Endothelial cell (in vitro differentiated cells): ENCODE measurements around the gene ZBTB8OS. TPM values are rescaled to one million over a fixed set of nuclear protein-coding genes. Genes with fewer than 3 reads are reported as not detected.
A peak's percentile ranks its signal among the peaks of the same experiment; 100 is the strongest.

Experiments
- DNase-seq: peaks from one replicate; pipeline ENCODE4 v3.0.0; 2021; ENCODE audit warnings: low spot score
- H3K27ac Mint-ChIP-seq: one replicate; pipeline ENCODE4 v1.8.0; 2021; ENCODE audit warnings: mixed read lengths, inconsistent platforms; ENCODE audit not compliant: unreplicated experiment
- H3K27me3 Mint-ChIP-seq: one replicate; pipeline ENCODE4 v1.8.0; 2021; ENCODE audit warnings: mild to moderate bottlenecking, moderate library complexity, mixed read lengths, inconsistent platforms; ENCODE audit not compliant: unreplicated experiment
- H3K36me3 Mint-ChIP-seq: one replicate; pipeline ENCODE4 v1.8.0; 2021; ENCODE audit warnings: mild to moderate bottlenecking, low read depth, mixed read lengths, inconsistent platforms; ENCODE audit not compliant: unreplicated experiment
- H3K4me1 Mint-ChIP-seq: one replicate; pipeline ENCODE4 v1.8.0; 2021; ENCODE audit warnings: mild to moderate bottlenecking, mixed read lengths, inconsistent platforms; ENCODE audit not compliant: unreplicated experiment
- H3K4me3 Mint-ChIP-seq: one replicate; pipeline ENCODE4 v1.8.0; 2021; ENCODE audit warnings: mild to moderate bottlenecking, mixed read lengths, inconsistent platforms; ENCODE audit not compliant: unreplicated experiment
- H3K9me3 Mint-ChIP-seq: one replicate; pipeline ENCODE4 v1.8.0; 2021; ENCODE audit warnings: mixed read lengths, inconsistent platforms; ENCODE audit not compliant: unreplicated experiment
- total RNA-seq: library from RNA; stranded (reverse); fragmentation: NEBNext Ultra II Directional; extraction: Animal tissue kit (Norgen Biotek cat#: 25700); gene quantifications from one replicate; pipeline ENCODE4 v1.2.1, GENCODE V29; 2021; ENCODE audit not compliant: unreplicated experiment
- TF ChIP-seq, protein P1 (sequence below): fragments of 200-600 bp; sonication (generic); IDR thresholded peaks from one replicate; pipeline ENCODE4 v1.5.0; 2021; ENCODE audit warnings: antibody characterized with exemption; ENCODE audit not compliant: unreplicated experiment

ZBTB8OS gene
- total RNA-seq, 1 donor from 2014 or later, result 30.2 TPM

DNA sequence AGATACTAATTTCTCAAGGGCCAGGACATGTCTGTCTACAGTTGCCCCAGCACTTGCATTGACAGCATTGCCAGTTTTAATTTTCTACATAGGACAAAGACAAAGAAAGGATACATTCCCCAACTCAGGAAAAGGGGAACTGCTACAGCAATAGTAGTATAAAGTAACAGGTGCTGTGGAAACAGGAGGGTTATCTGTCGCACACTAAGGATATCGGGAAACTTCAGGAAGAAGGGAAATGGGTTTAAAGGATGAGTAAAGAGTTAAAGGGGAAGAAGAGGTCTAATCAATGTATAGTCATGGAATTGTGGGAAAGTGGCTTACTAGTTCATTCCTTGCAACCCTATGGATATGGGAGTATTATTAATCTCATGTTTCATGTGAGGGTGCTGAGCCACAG is 36.0 kb upstream of the ZBTB8OS start:
- H3K27me3 Mint-ChIP-seq, result peaks cover 2% of the 10 kb centered on the region

DNA sequence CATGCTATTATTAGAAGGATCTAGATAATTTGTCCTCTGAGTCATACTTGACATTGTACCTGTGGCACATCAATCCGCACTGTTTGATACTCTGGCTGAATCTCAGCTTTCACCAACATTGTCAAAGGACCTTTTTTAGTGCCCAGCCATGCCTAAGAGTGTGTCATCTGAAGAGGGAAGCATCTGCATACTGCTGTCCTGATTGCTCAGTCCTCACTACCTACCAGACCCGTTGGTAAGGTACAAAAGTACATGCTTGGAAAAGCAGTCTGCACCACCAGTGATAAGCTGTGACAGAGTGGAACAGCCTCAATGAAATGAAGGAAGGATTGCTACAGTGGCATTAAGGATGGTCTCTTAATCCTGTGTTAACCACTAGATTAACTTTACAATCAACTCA is 35.1 kb upstream of the ZBTB8OS start:
- H3K4me3 Mint-ChIP-seq, result no peak overlapping the region
- DNase-seq, result no peak
- no peaks in the 10 kb centered on the region for H3K9me3 Mint-ChIP-seq
- peaks cover 16% of the 10 kb centered on the region for H3K4me1 Mint-ChIP-seq
- H3K27me3 Mint-ChIP-seq, result peaks cover 2% of the 10 kb centered on the region
- TF ChIP-seq, protein P1, sequence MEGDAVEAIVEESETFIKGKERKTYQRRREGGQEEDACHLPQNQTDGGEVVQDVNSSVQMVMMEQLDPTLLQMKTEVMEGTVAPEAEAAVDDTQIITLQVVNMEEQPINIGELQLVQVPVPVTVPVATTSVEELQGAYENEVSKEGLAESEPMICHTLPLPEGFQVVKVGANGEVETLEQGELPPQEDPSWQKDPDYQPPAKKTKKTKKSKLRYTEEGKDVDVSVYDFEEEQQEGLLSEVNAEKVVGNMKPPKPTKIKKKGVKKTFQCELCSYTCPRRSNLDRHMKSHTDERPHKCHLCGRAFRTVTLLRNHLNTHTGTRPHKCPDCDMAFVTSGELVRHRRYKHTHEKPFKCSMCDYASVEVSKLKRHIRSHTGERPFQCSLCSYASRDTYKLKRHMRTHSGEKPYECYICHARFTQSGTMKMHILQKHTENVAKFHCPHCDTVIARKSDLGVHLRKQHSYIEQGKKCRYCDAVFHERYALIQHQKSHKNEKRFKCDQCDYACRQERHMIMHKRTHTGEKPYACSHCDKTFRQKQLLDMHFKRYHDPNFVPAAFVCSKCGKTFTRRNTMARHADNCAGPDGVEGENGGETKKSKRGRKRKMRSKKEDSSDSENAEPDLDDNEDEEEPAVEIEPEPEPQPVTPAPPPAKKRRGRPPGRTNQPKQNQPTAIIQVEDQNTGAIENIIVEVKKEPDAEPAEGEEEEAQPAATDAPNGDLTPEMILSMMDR, result no peak
- H3K27ac Mint-ChIP-seq, result no peak overlapping the region
- peaks cover 20% of the 10 kb centered on the region for H3K36me3 Mint-ChIP-seq

More for the DNA sequence above, 36.0 kb upstream of the ZBTB8OS start:
- Mint-ChIP-seq H3K27ac (no peak overlapping the region), H3K4me3 (no peak overlapping the region), H3K4me1 (peaks cover 16% of the 10 kb centered on the region), H3K36me3 (peaks cover 12% of the 10 kb centered on the region), H3K9me3 (no peaks in the 10 kb centered on the region)
- DNase-seq, result no peak
- TF ChIP-seq, protein P1, result no peak

DNA sequence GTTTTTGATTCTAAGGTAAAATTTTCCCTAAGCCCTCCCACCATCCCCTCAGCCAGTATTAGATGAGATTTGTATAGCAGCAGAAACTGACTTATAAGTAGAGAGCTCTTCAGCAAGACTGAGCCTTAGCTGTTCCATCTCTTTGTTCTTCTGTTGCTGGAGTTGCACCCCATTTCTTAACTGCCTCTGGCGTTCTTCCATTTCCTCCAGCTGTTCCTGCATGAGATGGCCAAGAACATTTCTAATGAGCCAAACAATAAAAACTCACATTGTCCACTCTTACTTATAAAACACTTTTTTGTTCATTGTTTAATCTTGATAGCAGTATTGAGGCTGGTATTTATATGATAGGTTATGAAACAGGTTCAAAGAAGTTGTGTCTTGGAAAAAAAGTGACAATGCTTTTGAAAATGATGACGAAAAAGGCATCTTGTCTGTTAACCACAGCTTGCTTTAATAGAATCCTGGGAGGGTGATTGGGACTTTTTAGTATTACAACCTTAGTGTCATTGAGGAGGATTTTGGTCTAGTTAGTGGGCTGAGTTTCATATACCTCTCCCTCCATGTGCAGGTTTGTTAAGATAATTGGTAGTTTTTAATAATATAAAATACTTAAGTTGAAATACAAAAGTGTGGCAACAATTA is 33.9 kb upstream of the ZBTB8OS start:
- no peak for DNase-seq
- Mint-ChIP-seq H3K4me3 (no peak overlapping the region), H3K9me3 (no peaks in the 10 kb centered on the region), H3K27me3 (peaks cover 2% of the 10 kb centered on the region), H3K4me1 (peaks cover 16% of the 10 kb centered on the region), H3K36me3 (peaks cover 28% of the 10 kb centered on the region), H3K27ac (peak overlapping the region; percentile 30)
- TF ChIP-seq, protein P1, result no peak

DNA sequence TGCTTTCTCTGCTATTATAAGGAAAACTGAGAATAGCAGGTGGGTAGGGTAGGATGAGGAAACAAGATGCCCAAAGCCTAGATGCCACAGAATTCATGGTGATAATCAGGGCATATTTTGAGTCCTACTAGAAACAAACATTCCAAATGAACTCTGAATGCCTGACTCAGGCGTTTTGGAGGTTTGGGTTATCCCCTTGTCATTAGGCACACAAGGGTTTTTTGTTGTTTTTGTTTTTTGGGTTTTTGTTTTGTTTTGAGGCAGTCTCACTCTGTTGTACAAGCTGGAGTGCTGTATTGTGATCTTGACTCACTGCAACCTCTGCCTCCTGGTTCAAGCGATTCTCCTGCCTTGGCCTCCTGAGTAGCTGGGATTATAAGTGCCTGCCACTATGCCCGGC is 33.0 kb upstream of the ZBTB8OS start:
- no peak for DNase-seq
- Mint-ChIP-seq H3K9me3 (no peaks in the 10 kb centered on the region), H3K36me3 (peaks cover 28% of the 10 kb centered on the region), H3K27me3 (peaks cover 2% of the 10 kb centered on the region), H3K4me3 (no peak overlapping the region), H3K4me1 (peaks cover 16% of the 10 kb centered on the region), H3K27ac (no peak overlapping the region)
- TF ChIP-seq, protein P1, result no peak

DNA sequence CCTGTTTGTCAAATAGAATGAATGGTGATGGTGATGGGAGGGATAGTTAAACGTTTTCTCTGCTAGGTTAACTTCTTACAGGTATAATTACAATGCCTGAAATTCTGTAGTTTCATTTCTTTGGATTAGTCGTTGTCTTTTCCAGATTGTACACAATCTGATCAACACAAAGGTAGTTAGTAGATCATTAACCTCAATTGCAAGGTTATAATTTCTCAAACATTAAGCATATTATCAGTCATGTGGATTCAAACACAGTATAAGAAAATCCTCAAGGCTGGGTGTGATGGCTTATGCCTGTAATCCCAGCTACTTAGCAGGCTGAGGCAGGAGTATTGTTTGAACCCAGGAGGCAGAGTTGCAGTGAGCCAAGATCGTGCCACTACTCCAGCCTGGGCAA is 31.6 kb upstream of the ZBTB8OS start:
- peaks cover 36% of the 10 kb centered on the region for H3K36me3 Mint-ChIP-seq
- no peak for DNase-seq
- H3K9me3 Mint-ChIP-seq, result no peaks in the 10 kb centered on the region
- TF ChIP-seq, protein P1, result no peak
- no peaks in the 10 kb centered on the region for H3K27me3 Mint-ChIP-seq
- H3K4me3 Mint-ChIP-seq, result no peak overlapping the region
- no peak overlapping the region for H3K27ac Mint-ChIP-seq
- H3K4me1 Mint-ChIP-seq, result peaks cover 16% of the 10 kb centered on the region
